NOMO-1 (cell line): Measurements from ENCODE around the gene IFTAP.
A peak's percentile ranks its signal among the peaks of the same experiment; 100 is the strongest.

ENCODE experiments used
- DNase-seq, 2 experiments: peaks; one replicate each; lab custom pipeline; 2025; ENCODE audit not compliant: unreplicated experiment in 2 of 2; lab: John Stamatoyannopoulos, UW

Gene IFTAP

DNA sequence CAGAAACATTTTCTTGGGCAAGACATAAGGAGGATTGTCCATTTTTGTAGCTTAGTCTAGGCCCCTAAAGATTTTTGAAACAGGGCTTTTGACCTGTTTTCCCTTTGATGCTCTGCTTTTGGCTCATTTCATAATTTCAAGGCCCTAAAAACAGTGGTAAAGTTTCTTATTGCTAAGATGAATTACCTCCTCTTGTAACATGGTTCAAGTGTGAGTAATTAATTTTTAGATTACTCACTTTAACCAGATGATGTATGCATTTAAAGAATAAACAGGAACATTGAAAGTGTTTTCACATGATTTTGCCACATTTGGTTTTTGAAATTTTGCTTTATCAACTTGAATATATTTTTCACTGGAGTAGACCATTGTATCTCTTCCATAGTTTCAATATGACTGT lies 2.6 kb downstream of the IFTAP start:
- DNase-seq, result no peak

DNA sequence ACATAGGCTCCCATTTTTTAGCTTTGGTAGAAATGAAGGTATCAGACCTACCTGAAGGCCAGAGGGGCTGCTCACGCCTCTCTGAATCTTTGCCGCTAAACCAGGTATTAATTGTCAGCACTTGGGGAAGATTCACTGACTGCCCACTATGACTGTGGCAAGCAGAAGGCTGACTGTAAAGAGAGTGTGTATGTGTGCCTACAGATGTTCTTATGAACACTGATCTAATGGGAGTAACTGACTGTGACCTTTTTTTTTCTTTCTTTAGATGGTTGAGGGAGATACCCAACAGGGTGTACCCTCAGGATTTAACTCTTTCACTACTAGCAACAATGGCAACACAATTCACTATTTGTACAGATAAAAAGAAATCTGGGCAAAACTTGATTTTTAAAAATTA lies 3.7 kb downstream of the IFTAP start, which contains the start of gene RAG2:
Gene RAG2, minus strand, starts transcription at position 186 of the 400 bp plus-strand sequence. CDS start 4,068 bp downstream, outside the sequence.
- no peak for DNase-seq

GRCh38 chr11:36600180-36600579 lies 5.9 kb downstream of the IFTAP start:
- no peak for DNase-seq

DNA sequence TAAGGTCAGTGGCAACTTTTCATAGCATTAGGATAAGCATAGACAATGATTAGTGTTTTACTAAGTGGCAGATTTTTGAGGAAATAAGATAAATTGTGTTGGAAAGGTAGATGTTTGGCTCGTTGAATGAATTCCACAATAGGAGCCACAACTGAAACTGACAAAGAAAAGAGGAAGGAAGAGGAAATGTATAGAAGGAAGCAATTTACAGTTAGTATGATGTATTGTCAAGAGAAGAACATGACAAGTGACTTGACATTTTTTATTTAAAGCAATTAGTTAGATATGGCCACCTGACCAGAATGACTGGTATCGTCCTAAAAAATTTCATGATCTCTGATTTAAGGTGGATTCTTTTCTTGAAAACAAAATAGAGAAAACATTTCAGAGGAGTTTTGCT lies 6.9 kb downstream of the IFTAP start:
- DNase-seq, result peak; percentile 36 to 96

DNA sequence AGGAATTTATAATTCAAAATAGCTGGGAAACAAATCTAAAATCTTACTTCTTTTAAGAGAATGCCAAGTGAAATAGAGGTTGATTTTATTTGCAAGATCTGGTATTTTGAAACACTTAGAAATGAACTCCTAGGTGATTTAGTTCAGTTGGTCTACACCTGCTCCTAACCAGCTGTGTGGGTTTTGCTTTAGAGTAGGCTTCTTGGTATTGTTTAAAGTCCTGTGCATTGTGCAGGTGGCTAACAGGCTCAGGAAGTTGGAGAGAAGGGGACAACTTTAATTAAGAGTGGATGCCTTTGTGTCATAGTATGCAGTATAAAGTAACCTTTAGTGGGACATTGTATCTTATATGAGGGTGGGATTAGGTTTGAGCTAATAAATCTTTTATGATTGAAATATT lies 7.8 kb downstream of the IFTAP start:
- DNase-seq, result no peak

DNA sequence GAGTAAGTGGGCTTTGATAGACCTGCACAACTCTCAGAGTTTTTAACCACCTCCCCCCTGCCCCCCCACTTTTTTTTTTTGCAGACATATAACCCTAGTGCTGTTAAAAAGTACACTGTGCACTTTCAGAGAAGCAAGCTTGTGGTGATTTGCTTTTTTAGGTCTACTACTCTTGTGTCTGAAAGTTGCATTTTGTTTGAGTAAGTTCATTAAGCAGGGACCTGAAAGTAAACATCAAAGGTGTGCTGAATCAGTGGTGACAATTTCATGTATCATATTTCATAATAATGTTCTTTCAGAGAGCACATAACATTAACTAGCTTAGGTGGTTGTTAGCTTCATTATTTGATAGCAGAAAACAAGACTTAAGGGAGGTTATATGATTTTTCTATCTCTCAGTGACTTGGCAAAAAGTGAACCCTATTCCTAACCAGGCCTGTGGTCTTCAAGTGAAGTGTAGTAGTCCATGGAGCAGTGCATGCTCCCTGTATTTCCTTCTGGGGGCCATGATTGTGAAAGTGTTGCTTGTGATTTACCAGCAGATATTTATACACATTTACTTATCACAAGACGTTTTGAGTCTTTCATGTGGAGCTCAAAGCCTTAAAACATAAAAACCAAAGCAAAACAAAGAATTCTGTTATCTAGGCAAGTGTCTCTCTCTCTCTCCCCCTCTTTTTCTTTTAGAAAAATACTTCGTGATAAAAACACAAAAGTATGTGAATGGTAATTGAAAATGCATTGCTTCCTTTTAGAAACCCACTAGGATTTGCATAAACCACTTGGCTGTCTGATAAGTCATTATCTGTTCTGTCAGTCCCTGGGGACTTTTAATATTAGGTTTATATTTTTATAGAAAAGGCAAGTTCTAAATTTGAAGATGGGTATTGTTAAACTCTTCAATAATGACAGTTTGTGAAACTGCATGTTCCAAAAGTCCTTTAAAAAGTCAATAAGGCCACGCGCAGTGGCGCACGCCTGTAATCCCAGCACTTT lies 11.2 kb downstream of the IFTAP start:
- no peak for DNase-seq

GRCh38 chr11:36608491-36609199 lies 14.3 kb downstream of the IFTAP start:
- DNase-seq, result no peak

DNA sequence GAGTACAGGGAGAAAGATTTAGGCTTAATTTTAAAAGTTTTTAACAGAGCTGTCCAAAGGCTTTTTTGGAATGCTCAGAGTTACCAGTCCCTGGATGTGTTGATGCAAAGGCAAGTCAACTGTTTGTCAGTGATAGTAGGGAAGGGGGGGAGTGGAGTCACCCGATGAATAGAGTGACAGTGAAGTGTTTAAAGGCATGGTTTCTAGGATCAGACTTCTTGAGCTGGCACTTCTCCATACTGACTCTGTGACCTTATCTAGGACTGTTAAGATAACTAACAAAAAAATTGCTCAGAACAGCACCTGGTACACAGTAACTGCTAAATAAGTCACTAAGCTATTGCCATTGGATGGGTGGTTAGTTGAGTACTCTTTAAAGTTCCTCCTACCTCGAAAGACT lies 15.1 kb downstream of the IFTAP start:
- DNase-seq, result no peak

DNA sequence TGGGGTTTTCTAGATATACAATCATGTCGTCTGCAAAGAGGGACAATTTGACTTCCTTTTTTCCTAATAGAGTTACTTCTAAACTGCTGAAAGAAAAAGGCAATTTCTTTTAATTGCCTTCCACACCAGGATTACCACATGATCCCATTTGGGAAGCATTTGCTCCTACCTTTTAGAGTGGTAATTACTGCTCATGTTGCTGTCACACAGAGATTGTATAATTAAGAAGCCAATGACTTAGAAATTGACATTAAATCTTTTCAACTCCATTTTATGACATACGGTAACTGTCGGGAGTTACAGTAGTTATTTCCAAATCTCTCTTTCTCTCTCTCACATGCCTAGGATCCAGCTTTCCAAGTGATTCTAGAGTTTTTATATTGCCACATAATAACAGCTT lies 21.5 kb downstream of the IFTAP start:
- no peak for DNase-seq

DNA sequence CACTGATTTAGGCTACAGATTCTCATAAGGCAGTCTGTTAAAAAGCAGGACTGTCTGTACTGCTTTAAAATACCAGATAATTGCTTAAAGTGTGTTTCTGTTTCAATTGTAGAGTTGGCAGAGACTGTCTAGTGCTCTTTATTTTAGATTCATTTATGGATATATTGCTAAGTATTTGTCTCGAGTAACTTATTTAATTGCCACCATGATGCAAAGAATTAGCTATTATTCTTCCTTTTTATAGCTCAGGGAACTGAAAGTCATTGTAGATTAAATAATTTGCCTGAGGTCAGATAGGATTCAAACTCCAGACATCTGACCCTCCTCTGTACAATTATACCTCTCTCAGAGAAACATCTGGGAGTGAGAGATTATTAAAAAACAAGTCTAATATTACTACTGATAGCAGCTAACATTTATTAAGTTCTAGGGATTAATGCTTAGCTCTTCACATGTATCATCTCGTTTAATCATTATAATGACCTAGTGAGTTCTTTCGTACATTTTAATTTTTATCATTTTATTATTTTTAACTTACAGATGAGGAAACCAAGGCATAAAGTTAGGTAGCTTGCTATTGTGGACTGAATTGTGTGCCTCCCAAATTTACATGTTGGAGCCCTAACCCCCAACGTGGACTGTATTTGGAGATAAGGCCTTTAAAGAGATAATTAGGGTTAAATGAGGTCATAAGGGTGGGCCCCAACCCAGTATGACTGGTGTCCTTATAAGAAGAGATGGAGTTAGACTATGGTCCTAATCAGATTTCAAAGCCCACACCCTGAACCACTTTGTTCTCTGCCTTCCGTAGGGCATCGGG lies 23.5 kb downstream of the IFTAP start:
- DNase-seq, result no peak

DNA sequence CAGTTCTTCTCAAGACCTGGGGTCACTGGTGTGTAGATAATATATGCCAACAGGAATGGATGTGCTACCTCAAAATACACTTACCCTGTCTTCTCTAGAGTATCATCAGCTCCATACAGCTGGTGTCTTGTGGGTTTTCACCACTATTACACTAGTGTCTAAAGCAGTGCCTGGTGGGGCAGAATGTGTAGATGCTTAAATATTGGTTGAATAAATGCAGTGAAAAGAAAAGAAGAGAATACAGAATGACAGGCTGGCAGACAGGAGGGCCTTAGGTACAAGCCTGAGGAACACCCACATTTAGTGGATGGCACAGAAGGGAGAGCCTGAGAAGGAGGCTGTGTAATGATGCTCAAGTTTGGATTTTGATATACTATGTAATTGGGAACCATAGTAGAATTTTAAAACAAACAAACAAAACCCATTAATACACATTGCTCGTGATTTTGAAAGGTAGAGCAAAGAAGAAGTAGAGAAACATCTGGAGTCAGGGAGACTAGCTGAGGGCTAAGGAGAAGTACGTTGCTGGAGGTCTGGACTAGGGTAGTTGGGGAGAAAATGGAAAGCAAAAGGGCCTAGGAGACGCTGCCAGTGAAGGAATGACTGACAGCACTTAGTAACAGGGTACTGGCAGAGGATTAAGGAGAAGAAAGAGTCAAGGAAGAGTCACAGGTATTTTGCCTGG lies 24.2 kb downstream of the IFTAP start:
- no peak for DNase-seq

GRCh38 chr11:36619502-36619901 lies 25.2 kb downstream of the IFTAP start:
- DNase-seq, result no peak

GRCh38 chr11:36620246-36620645 lies 25.9 kb downstream of the IFTAP start:
- peak; percentile 27 to 58 for DNase-seq

GRCh38 chr11:36622431-36623136 lies 28.3 kb downstream of the IFTAP start:
- DNase-seq, result peak in 1 of 2 experiments; percentile 63

- no peak for DNase-seq
These were observed 29.2 kb downstream of the IFTAP start for GRCh38 chr11:36623494-36623893.

- no peak for DNase-seq
These were observed 32.7 kb downstream of the IFTAP start for GRCh38 chr11:36627006-36627405.

DNA sequence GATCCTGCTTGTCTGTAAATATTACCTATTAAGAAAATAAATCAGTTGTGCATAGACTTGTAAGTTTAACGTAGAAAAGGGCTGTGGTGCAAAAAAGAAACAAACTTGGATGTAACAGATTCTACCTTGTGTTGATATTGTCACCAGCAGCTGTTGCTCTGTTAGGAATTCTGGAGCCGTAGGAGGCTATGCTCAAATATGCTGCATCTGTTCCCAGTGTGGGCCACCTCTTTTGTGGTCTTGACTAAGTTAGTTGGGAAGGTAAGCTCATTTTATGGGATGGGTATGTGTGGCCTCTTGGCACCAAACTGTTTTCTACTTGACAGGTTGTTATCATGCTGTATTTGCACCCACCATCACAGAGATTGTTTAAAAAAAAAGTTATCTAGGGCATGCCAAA lies 33.2 kb downstream of the IFTAP start:
- DNase-seq, result no peak

GRCh38 chr11:36628141-36628540 lies 33.8 kb downstream of the IFTAP start:
- DNase-seq, result no peak

- no peak for DNase-seq
These were observed 34.5 kb downstream of the IFTAP start for GRCh38 chr11:36628765-36629244.

GRCh38 chr11:36631774-36632173 lies 37.5 kb downstream of the IFTAP start:
- DNase-seq, result no peak
